Thyroid gland (tissue), 4 donors: ENCODE results near the gene KRT1.

Source experiments
- POLR2A ChIP-seq, 2 donors: fragments of 450-650 bp; IDR thresholded peaks; one replicate each; pipeline ENCODE4 v1.6.1; 2017; ENCODE audit warnings: antibody characterized with exemption in 2 of 2, mild to moderate bottlenecking in 2 of 2, moderate library complexity in 1 of 2
- TF ChIP-seq, protein P1 (sequence below), 6 experiments: fragments of 200-600 bp in 3 of 6; fragments of 450-650 bp in 3 of 6; sonication (generic) in 3 of 6; IDR thresholded peaks; one replicate each; pipeline ENCODE4 v1.5.1; 2016 to 2019; ENCODE audit warnings: antibody characterized with exemption in 6 of 6, mild to moderate bottlenecking in 2 of 6, inconsistent platforms in 1 of 6, moderate library complexity in 1 of 6

DNA sequence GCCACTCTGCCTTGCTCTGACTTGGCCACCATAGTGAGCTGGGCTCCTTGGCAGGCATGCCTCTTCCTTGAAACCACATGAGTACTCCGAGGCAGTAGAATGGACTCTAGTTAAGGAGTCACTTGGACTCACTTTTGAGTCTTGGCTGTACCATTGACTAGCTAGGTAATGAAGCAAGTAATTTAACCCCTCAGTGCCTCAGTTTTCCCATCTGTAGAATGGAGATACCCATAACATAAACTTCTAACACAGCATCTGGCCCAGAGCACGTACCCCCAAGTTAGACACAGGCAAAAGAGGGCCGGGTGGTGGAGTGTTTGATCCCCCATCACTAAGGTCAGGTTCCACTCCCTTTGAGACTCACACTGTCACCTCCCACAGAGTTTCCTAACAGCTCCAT is 14.8 kb upstream of the KRT1 start:
- TF ChIP-seq, protein P1, sequence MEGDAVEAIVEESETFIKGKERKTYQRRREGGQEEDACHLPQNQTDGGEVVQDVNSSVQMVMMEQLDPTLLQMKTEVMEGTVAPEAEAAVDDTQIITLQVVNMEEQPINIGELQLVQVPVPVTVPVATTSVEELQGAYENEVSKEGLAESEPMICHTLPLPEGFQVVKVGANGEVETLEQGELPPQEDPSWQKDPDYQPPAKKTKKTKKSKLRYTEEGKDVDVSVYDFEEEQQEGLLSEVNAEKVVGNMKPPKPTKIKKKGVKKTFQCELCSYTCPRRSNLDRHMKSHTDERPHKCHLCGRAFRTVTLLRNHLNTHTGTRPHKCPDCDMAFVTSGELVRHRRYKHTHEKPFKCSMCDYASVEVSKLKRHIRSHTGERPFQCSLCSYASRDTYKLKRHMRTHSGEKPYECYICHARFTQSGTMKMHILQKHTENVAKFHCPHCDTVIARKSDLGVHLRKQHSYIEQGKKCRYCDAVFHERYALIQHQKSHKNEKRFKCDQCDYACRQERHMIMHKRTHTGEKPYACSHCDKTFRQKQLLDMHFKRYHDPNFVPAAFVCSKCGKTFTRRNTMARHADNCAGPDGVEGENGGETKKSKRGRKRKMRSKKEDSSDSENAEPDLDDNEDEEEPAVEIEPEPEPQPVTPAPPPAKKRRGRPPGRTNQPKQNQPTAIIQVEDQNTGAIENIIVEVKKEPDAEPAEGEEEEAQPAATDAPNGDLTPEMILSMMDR (IDR thresholded peaks at IDR 0.05): no peak
- no peak for TF ChIP-seq POLR2A (IDR thresholded peaks at IDR 0.05)
